ENCODE data around the gene LRRC4C.

DNA sequence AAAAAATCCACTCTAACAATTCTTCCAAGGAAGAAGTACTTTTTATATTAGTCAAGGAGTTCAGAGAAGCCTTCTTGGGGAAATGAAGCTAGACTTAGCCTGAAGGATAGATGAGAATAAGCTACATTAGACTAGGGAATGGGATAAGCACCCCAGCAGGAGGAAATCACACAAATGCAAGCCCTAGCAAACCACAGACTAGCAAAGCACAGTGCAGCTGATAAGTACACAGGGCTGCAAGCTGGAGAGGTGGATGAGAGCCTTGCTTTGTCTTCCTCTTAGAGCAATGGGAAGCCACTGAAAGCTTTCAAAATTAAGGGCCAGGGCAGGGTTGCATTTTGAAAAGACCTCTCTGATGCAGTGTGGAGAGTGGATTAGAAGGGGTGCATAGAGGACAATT, 946.2 kb downstream of the LRRC4C start:
- TF ChIP-seq, protein P1, sequence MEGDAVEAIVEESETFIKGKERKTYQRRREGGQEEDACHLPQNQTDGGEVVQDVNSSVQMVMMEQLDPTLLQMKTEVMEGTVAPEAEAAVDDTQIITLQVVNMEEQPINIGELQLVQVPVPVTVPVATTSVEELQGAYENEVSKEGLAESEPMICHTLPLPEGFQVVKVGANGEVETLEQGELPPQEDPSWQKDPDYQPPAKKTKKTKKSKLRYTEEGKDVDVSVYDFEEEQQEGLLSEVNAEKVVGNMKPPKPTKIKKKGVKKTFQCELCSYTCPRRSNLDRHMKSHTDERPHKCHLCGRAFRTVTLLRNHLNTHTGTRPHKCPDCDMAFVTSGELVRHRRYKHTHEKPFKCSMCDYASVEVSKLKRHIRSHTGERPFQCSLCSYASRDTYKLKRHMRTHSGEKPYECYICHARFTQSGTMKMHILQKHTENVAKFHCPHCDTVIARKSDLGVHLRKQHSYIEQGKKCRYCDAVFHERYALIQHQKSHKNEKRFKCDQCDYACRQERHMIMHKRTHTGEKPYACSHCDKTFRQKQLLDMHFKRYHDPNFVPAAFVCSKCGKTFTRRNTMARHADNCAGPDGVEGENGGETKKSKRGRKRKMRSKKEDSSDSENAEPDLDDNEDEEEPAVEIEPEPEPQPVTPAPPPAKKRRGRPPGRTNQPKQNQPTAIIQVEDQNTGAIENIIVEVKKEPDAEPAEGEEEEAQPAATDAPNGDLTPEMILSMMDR (IDR thresholded peaks at IDR 0.05; ENCODE audit: low read depth, low read length, missing input control), result no peak
- TF ChIP-seq RAD21 (IDR thresholded peaks at IDR 0.05) (no peak), JUND (IDR thresholded peaks at IDR 0.05) (no peak), RXRA (IDR thresholded peaks at IDR 0.05) (no peak)

All from liver (tissue), 3 donors.